ENCODE data around the gene LPA.
"Not testable (repeated sequence)": the region's sequence is repeated elsewhere in the genome, so short reads cannot be mapped to it uniquely, and the experiment has no call there.

Gene LPA, protein sequence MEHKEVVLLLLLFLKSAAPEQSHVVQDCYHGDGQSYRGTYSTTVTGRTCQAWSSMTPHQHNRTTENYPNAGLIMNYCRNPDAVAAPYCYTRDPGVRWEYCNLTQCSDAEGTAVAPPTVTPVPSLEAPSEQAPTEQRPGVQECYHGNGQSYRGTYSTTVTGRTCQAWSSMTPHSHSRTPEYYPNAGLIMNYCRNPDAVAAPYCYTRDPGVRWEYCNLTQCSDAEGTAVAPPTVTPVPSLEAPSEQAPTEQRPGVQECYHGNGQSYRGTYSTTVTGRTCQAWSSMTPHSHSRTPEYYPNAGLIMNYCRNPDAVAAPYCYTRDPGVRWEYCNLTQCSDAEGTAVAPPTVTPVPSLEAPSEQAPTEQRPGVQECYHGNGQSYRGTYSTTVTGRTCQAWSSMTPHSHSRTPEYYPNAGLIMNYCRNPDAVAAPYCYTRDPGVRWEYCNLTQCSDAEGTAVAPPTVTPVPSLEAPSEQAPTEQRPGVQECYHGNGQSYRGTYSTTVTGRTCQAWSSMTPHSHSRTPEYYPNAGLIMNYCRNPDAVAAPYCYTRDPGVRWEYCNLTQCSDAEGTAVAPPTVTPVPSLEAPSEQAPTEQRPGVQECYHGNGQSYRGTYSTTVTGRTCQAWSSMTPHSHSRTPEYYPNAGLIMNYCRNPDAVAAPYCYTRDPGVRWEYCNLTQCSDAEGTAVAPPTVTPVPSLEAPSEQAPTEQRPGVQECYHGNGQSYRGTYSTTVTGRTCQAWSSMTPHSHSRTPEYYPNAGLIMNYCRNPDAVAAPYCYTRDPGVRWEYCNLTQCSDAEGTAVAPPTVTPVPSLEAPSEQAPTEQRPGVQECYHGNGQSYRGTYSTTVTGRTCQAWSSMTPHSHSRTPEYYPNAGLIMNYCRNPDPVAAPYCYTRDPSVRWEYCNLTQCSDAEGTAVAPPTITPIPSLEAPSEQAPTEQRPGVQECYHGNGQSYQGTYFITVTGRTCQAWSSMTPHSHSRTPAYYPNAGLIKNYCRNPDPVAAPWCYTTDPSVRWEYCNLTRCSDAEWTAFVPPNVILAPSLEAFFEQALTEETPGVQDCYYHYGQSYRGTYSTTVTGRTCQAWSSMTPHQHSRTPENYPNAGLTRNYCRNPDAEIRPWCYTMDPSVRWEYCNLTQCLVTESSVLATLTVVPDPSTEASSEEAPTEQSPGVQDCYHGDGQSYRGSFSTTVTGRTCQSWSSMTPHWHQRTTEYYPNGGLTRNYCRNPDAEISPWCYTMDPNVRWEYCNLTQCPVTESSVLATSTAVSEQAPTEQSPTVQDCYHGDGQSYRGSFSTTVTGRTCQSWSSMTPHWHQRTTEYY (N-terminal part only)

DNA sequence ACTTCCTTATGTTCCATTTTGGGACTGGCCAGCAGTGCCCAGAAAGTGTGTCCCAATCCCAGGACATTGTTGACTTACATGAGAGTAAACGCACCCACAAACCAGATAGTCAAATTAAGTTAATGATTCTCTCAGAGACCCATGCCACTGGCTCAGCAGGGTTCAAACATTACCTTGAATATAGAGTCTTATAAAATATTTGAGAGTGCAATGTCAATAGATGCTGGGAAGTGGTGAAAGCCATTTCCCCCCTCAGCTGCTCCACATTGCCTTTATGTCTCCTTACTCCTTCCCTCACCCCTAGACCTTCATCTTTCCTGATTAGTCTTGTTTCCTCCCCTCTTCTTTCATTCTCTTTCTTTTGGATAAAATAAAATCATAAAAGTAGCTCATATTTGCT, at the start of gene LPA:
LPA (minus strand) TSS at position 78 of the 400 bp plus-strand sequence; CDS start at position 17, 61 bp downstream.
- H3K27ac Mint-ChIP-seq, H3K4me1 Mint-ChIP-seq, DNase-seq, ATAC-seq, H3K9me3 Mint-ChIP-seq, H3K4me3 Mint-ChIP-seq: not testable (repeated sequence)
- H3K27me3 Mint-ChIP-seq = peaks cover 29% of the 10 kb centered on the region

DNA sequence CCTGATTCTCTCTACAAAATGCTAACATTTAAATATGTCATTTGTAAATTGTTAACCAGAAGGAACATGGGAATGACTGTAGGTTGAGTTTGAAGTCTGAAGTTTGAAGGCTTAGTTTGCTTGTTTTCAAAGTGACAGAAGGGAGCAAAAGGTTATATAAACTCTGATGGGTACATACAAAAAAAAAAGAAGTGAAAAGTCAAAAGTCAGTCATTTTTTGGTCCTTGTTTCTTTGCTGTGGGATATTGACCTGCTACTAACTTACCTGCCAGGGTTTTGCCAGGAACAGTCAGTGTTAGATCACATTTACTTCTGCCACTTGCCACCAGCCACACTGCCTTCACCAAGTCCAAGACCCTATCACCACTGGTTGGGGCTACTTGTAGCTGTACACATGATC, 44.9 kb upstream of the LPA start:
- H3K9me3 Mint-ChIP-seq, DNase-seq, H3K27ac Mint-ChIP-seq, H3K4me1 Mint-ChIP-seq, H3K27me3 Mint-ChIP-seq, H3K4me3 Mint-ChIP-seq, ATAC-seq: not testable (repeated sequence)

DNA sequence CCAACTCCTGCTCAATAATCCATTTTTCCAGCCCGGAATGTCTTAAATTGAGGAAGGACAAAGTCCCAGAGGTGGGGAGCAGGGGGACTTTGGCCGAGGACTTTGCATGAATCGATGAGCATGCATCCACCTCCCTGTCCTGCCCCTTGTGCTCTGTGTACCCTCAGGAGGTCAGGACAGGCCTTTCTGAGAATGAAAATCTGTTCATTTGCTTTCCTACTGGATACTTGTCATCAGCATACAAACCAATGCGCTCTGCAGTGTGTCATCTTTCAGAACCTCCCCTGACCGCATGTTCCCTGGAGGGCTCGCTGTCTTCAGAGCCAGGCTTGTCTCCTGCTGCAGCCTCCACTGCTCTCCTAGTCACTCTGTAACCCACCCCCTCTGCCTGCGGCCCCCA, 40.6 kb upstream of the LPA start:
- not testable (repeated sequence) for H3K9me3 Mint-ChIP-seq, DNase-seq, H3K27ac Mint-ChIP-seq, H3K27me3 Mint-ChIP-seq, ATAC-seq, H3K4me3 Mint-ChIP-seq, H3K4me1 Mint-ChIP-seq

- H3K4me3 Mint-ChIP-seq, DNase-seq, H3K27ac Mint-ChIP-seq, ATAC-seq, H3K9me3 Mint-ChIP-seq, H3K4me1 Mint-ChIP-seq: not testable (repeated sequence)
- peaks cover 14% of the 10 kb centered on the region for H3K27me3 Mint-ChIP-seq
These were observed 38.0 kb upstream of the LPA start, which contains the start of gene PLG for GRCh38 chr6:160701918-160702680. Gene PLG (plus strand): TSS chr6:160702244. CDS start chr6:160702305, 61 bp downstream.

- no peak for ATAC-seq
- Mint-ChIP-seq H3K4me3 (no peak overlapping the region), H3K9me3 (no peaks in the 10 kb centered on the region), H3K4me1 (no peaks in the 10 kb centered on the region), H3K27ac (no peak overlapping the region), H3K27me3 (peaks cover 34% of the 10 kb centered on the region)
- DNase-seq = no peak
These were observed 33.8 kb upstream of the LPA start for GRCh38 chr6:160697826-160698225.

GRCh38 chr6:160696884-160697283, 32.8 kb upstream of the LPA start:
- DNase-seq, H3K4me1 Mint-ChIP-seq, ATAC-seq, H3K27ac Mint-ChIP-seq, H3K9me3 Mint-ChIP-seq, H3K4me3 Mint-ChIP-seq: not testable (repeated sequence)
- H3K27me3 Mint-ChIP-seq = peaks cover 32% of the 10 kb centered on the region

DNA sequence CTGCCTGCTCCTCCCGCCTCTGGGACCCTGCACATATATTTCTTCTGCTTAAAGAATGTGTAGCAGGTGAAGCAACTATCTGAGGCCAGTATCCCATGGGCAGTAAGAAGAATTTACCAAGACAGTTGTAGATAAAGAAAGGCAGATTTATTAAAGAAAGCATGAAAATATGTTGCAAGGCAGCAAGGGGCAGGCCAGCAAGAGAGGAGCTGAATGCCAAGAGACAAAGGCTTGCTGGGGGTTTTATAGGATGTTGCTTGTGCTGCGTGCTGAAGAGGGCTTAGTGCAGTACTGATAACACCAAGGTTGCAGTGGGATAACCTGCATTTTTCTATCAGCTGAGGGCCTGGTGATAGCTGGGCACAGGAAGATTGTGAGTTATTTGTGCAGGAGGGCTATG, 31.5 kb upstream of the LPA start:
- ATAC-seq = not testable (repeated sequence)

DNA sequence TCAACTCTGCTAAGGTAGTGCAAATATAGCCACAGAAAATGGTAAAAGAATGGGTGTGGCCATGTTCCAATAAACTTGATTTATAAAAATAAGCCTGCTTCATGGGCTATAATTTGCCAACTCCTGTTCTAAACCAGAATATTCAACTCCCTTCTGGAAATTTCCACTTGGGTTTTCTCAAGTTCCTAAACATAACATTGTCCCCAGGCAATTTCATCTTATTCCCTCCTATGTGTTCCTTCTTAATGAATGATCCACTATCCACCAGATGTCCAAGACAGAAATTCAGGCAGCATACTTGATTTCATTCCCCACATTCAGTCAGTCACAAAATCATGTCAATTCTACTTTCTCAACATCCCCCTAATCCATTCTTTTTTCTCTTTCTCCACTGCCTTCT, 30.9 kb upstream of the LPA start:
- DNase-seq, H3K4me3 Mint-ChIP-seq, H3K4me1 Mint-ChIP-seq: not testable (repeated sequence)

More for the DNA sequence above, 31.5 kb upstream of the LPA start:
- not testable (repeated sequence) for H3K27ac Mint-ChIP-seq, H3K4me1 Mint-ChIP-seq, H3K4me3 Mint-ChIP-seq, H3K9me3 Mint-ChIP-seq, DNase-seq
- H3K27me3 Mint-ChIP-seq = peaks cover 27% of the 10 kb centered on the region

DNA sequence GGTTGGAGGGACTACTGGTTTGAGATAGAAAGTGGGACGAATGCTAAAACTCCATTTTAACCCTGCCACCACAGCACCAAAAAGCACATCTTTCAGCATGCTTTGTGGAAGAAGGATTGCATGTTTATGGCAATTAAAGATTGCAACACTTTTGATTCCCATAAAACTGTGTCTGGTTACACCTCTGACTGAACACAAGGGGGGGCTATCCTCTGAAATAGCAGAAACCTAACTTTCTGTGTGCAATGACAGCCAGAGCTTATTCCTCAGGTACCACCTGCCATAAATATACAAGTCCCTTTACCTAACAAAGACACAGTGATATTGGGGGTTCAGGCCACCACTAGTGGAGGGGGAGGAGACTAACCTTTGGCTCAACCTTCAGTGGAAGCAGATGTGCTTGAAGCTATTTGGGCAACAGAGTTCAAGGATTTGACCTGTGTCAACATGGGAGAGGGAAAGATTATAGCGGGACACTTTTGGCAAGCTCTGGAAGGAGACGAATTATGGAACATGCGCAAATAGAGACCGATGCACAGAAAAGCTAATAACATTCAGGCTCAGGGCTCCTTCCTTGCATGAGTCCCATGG, 28.4 kb upstream of the LPA start:
- Mint-ChIP-seq H3K4me3 (no peak overlapping the region), H3K4me1 (no peaks in the 10 kb centered on the region), H3K27ac (no peak overlapping the region), H3K27me3 (peaks cover 19% of the 10 kb centered on the region), H3K9me3 (no peaks in the 10 kb centered on the region)
- DNase-seq (no peak), ATAC-seq (no peak)

More for the DNA sequence above, 30.9 kb upstream of the LPA start:
- H3K9me3 Mint-ChIP-seq, ATAC-seq, H3K27ac Mint-ChIP-seq: not testable (repeated sequence)
- H3K27me3 Mint-ChIP-seq = peaks cover 27% of the 10 kb centered on the region

GRCh38 chr6:160691617-160692016, 27.5 kb upstream of the LPA start:
- DNase-seq (no peak), ATAC-seq (no peak)
- Mint-ChIP-seq H3K9me3 (no peaks in the 10 kb centered on the region), H3K27ac (no peak overlapping the region), H3K27me3 (peaks cover 19% of the 10 kb centered on the region), H3K4me1 (no peaks in the 10 kb centered on the region), H3K4me3 (no peak overlapping the region)

DNA sequence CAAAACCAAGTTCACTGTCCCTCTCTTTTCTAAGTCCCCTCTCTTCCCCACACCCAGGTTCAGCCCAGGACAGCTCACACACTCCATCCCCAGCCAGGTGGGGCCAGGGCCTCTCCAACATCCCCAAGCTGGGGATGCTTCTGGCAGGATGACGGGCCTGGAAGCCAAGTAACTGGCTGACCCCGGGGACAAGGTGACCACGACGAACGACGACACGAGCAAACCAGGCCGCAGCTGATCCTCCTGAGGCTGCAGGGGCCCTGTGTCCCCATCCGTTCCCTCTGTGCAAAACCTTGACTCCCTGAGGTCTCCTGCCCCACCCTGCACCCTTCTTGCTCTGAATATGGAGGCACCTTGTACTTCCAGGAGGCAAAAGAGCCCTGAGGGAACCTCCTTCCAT, 26.4 kb upstream of the LPA start:
- no peak overlapping the region for H3K4me3 Mint-ChIP-seq
- peaks cover 14% of the 10 kb centered on the region for H3K27me3 Mint-ChIP-seq
- H3K4me1 Mint-ChIP-seq = no peaks in the 10 kb centered on the region
- H3K27ac Mint-ChIP-seq = no peak overlapping the region
- DNase-seq (no peak), ATAC-seq (no peak)
- H3K9me3 Mint-ChIP-seq = no peaks in the 10 kb centered on the region

DNA sequence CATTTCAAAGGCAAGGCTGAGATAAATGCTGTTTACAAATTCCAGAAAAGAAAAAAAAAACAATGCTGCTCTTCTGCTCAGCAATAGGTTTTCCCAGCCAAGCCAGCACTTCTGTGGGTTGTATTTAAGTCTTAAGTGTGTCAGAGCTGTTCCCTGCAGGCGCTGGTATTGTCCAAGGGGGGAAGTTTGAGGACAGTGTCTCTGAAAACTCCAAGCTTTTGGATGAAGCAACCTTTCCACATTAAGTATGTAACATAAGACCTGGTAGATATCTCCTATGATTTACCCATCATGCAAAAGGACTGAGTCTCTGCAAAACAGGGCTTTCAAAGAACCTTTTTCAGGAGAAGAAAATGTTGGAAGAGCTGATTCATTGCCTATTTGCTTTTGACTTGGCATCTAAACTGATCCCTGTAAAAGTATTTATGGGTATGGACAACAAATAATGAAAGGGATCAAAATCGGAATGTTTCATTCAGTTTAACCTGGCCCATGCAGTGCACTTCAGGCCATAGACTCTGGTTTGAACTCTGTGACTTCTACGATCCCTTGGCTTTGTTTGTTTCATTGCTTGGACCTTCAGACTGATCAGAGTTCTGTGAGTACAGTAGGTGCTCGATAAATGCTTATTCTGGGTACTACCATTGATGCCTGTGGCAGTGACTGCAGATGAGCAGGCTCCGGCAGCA, 21.8 kb upstream of the LPA start:
- H3K27me3 Mint-ChIP-seq = peaks cover 5% of the 10 kb centered on the region
- no peaks in the 10 kb centered on the region for H3K9me3 Mint-ChIP-seq
- H3K4me1 Mint-ChIP-seq = no peaks in the 10 kb centered on the region
- no peak overlapping the region for H3K27ac Mint-ChIP-seq
- DNase-seq (no peak), ATAC-seq (no peak)
- no peak overlapping the region for H3K4me3 Mint-ChIP-seq

- H3K4me1 Mint-ChIP-seq, H3K4me3 Mint-ChIP-seq, H3K27ac Mint-ChIP-seq, DNase-seq, ATAC-seq, H3K9me3 Mint-ChIP-seq, H3K27me3 Mint-ChIP-seq: not testable (repeated sequence)
These were observed 21.2 kb upstream of the LPA start for GRCh38 chr6:160685101-160685761.
